22Rv1 (cell line): ENCODE results near the gene CYFIP2.

Experiments used
- H3K27ac ChIP-seq: fragments of 450-650 bp; 2 replicates; pipeline ENCODE4 v1.5.1; 2017
- CTCF ChIP-seq: fragments of 450-650 bp; IDR thresholded peaks from 2 replicates; pipeline ENCODE4 v1.5.1; 2017; ENCODE audit warnings: mild to moderate bottlenecking
- ZFX ChIP-seq: fragments of 450-650 bp; IDR thresholded peaks from 2 replicates; pipeline ENCODE4 v1.6.1; 2017; ENCODE audit warnings: antibody characterized with exemption, borderline replicate concordance

The CYFIP2 gene

GRCh38 chr5:157326440-157327005 lies 60.6 kb downstream of the CYFIP2 start:
- TF ChIP-seq CTCF (no peak), ZFX (no peak)
- no peak overlapping the region for H3K27ac ChIP-seq

GRCh38 chr5:157327771-157328170 lies 61.8 kb downstream of the CYFIP2 start:
- H3K27ac ChIP-seq, result no peak overlapping the region
- TF ChIP-seq CTCF, result no peak
- no peak for TF ChIP-seq ZFX

DNA sequence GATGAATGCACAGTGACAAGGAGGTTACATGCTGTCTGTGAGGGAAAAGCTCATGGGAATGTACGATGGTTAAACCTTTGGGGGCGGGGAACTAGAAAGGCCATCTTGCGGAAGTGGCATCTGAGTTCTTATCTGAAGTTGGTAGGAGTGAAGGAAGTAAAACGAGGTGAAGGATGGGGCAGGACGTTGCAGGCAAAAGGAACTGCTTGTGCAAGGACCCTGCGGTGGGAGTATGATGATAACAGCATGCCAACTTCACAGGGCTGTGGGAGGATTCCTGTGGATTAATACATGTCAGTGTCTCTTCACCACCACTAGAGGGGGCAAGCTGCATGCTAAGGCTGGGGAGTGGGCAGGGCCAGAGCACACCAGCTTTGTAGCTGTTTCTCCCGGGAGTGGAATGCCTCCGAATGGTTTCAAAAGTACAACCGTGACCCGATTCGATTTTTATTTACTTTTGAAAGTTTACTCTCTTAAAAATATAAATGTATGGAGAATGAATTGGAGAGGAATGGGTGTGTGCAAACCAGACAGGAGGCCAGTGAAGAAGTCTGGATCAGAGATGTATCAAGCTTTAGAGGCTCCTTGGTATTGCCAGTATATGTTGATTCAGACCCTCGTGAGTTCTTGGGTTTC lies 62.5 kb downstream of the CYFIP2 start:
- TF ChIP-seq ZFX (no peak), CTCF (peak; percentile 96)
- no peak overlapping the region for H3K27ac ChIP-seq

GRCh38 chr5:157331807-157332206 lies 65.9 kb downstream of the CYFIP2 start:
- TF ChIP-seq CTCF (no peak), ZFX (no peak)
- no peak overlapping the region for H3K27ac ChIP-seq

DNA sequence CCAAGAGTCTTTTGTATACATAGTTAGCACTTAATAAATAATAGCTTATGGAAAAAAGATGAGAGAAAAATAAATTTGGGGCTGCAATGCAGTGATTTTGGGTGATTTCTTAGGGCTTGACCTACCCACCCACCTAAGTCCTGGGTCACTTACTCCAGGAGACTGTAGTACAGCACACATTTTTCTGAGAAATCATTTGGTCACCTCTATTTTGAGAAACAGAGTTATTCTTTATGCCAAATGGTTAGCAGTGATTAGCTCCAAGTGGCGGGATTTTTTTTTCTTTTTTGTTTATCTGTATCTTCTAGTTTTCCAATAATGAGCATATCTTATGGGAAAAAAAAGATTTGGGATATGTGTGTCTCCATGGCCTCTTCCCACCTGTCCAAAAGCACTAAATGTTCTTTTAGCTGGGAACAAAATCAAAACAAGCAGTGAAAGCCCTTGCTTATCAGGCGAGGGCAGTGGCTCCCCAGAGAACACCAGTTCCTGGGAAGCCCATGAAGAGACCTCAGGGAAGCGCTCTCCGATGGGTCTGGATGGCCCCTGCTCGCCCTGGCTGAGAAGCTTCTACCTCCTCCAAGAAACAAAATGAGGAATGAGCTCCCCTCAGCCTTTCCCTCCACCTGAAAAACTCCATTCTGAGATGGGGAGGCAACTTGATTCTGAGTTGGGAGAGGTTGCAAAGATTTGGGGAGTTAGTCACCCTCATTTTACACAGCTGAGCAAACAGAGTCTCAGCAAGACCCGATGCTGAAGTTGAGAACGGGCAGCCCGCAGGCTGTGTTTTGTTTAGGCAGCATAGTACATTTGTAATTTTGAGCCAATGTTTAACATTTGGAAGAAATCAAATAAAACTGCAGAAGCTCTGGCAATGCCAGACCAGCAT lies 69.9 kb downstream of the CYFIP2 start:
- H3K27ac ChIP-seq, result no peak overlapping the region

GRCh38 chr5:157336423-157336744 lies 70.5 kb downstream of the CYFIP2 start:
- H3K27ac ChIP-seq, result no peak overlapping the region
- TF ChIP-seq ZFX (no peak), CTCF (no peak)

More for the DNA sequence above, 69.9 kb downstream of the CYFIP2 start:
- no peak for TF ChIP-seq ZFX
- TF ChIP-seq CTCF, result no peak

DNA sequence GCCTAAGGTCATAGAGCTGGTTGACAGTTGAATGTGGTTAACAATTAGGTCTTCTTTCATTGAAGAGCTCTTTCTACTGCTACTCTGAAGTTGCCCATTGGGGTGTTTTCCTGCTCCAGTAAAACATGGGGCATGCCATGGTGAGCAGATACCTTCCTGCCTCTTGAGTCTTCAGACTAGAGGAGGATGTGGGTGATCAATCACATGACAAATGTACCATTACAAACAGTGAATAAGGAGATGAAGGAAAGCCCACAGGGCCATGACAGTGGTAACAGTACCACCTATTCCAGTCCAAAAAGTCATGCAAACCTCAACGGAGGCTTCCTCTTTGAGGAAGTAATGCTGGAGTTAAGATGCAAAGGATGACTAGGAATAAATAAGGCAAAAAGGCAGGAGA lies 73.5 kb downstream of the CYFIP2 start:
- H3K27ac ChIP-seq, result no peak overlapping the region
- TF ChIP-seq ZFX (no peak), CTCF (no peak)
